Transverse colon (tissue), 3 donors: ENCODE measurements around the gene LRR1.

Experiments used
- POLR2A ChIP-seq: fragments of 450-650 bp; IDR thresholded peaks from one replicate; pipeline ENCODE4 v1.6.1; 2016; ENCODE audit warnings: antibody characterized with exemption, mild to moderate bottlenecking, moderate library complexity
- TF ChIP-seq, protein P1 (sequence below), 5 experiments: fragments of 200-600 bp in 3 of 5; fragments of 450-650 bp in 2 of 5; sonication (generic) in 3 of 5; IDR thresholded peaks; 1 replicate in 2 of 5; 2 replicates in 3 of 5; pipeline ENCODE4 v1.5.1; 2016 to 2017; ENCODE audit warnings: antibody characterized with exemption in 5 of 5, inconsistent platforms in 3 of 5, mild to moderate bottlenecking in 2 of 5, moderate library complexity in 1 of 5

GRCh38 chr14:49659526-49660455, 61.1 kb downstream of the LRR1 start:
- TF ChIP-seq, protein P1, sequence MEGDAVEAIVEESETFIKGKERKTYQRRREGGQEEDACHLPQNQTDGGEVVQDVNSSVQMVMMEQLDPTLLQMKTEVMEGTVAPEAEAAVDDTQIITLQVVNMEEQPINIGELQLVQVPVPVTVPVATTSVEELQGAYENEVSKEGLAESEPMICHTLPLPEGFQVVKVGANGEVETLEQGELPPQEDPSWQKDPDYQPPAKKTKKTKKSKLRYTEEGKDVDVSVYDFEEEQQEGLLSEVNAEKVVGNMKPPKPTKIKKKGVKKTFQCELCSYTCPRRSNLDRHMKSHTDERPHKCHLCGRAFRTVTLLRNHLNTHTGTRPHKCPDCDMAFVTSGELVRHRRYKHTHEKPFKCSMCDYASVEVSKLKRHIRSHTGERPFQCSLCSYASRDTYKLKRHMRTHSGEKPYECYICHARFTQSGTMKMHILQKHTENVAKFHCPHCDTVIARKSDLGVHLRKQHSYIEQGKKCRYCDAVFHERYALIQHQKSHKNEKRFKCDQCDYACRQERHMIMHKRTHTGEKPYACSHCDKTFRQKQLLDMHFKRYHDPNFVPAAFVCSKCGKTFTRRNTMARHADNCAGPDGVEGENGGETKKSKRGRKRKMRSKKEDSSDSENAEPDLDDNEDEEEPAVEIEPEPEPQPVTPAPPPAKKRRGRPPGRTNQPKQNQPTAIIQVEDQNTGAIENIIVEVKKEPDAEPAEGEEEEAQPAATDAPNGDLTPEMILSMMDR (IDR thresholded peaks at IDR 0.05) = no peak
- no peak for TF ChIP-seq POLR2A
